ENCODE results near the gene CHST8.

DNA sequence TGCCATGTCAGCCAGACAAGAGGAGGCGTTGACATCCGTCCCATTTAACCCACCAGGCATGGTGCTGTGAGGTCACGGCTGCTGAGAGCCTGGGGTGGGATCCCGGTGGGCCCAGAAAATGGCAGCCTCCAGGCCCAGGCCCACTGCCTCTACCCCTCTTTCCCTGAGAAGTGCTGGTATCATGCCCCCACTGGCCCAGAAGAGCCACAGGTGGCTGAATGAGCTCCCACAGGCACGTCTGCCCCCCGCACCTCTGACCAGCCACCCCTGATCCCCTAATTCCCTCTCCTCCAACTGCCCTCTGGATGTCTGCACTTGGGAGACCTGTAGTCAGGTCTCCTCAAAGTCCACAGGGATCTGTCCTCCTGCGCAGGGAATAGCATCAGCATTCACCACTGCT is 137.6 kb downstream of the CHST8 start:
- TF ChIP-seq EZH2 (IDR thresholded peaks at IDR 0.05; ENCODE audit: insufficient read depth, low read length) (no peak), CTCF (IDR thresholded peaks at IDR 0.05; ENCODE audit: insufficient read depth, low read depth, low read length) (no peak)
